Epithelial cell of esophagus (primary cell): ENCODE measurements around the gene PCDHA3.
"Not testable (repeated sequence)": the region's sequence is repeated elsewhere in the genome, so short reads cannot be mapped to it uniquely, and the experiment has no call there.

Experiments used
- DNase-seq: peaks from one replicate; pipeline ENCODE4 v3.0.0; 2010; ENCODE audit warnings: low read depth
- H3K4me3 ChIP-seq: 2 replicates; pipeline ENCODE4 v1.5.1; 2011; ENCODE audit warnings: mild to moderate bottlenecking, low read length, control low read depth
- CTCF ChIP-seq: IDR thresholded peaks from 2 replicates; pipeline ENCODE4 v1.5.1; 2011; ENCODE audit warnings: low read depth, mild to moderate bottlenecking, low read length, control low read depth, inconsistent platforms; ENCODE audit not compliant: insufficient read depth; ENCODE audit errors: missing control alignments

PCDHA3 gene

GRCh38 chr5:140840978-140841962 lies 40.4 kb downstream of the PCDHA3 start, which contains the start of gene PCDHA8:
PCDHA8 (plus strand) TSS chr5:140841187; CDS start chr5:140841322, 135 bp downstream.
- H3K4me3 ChIP-seq, result no peak within 1 kb of the TSS
- TF ChIP-seq CTCF, result no peak
- no peak for DNase-seq

- no peak for DNase-seq
- TF ChIP-seq CTCF, result no peak
- no peak overlapping the region for H3K4me3 ChIP-seq
Observed at GRCh38 chr5:140842798-140843733, 42.2 kb downstream of the PCDHA3 start.

GRCh38 chr5:140848139-140849102 lies 47.6 kb downstream of the PCDHA3 start, which contains the start of gene PCDHA9:
PCDHA9 (plus strand) TSS chr5:140848382; CDS start chr5:140848496, 114 bp downstream.
- not testable (repeated sequence) for H3K4me3 ChIP-seq, DNase-seq

- H3K4me3 ChIP-seq, DNase-seq: not testable (repeated sequence)
Observed at GRCh38 chr5:140849831-140850634, 49.2 kb downstream of the PCDHA3 start.
